H9 (cell line): ENCODE data around the gene TUBB4B. TPM values are rescaled to one million over a fixed set of nuclear protein-coding genes. Genes with fewer than 3 reads are reported as not detected.

Experiments used
- DNase-seq: peaks from one replicate; pipeline ENCODE4 v3.0.0-alpha.2; 2017
- H2AFZ ChIP-seq: one replicate; pipeline ENCODE4 v1.6.1; 2013; ENCODE audit warnings: mild to moderate bottlenecking, low read length, control low read depth, moderate library complexity
- H2AK5ac ChIP-seq: 2 replicates; pipeline ENCODE4 v1.6.1; 2013; ENCODE audit warnings: low read length, control low read depth, mixed read lengths; ENCODE audit not compliant: insufficient read length
- H2BK120ac ChIP-seq: one replicate; pipeline ENCODE4 v1.6.1; 2013; ENCODE audit warnings: low read depth, mild to moderate bottlenecking, low read length, control low read depth, inconsistent platforms; ENCODE audit not compliant: poor library complexity, severe bottlenecking
- H2BK12ac ChIP-seq: 2 replicates; pipeline ENCODE4 v1.6.1; 2013; ENCODE audit warnings: low read length, control low read depth, mixed read lengths, low read depth; ENCODE audit not compliant: insufficient read length
- H2BK15ac ChIP-seq: 2 replicates; pipeline ENCODE4 v1.6.1; 2013; ENCODE audit warnings: low read depth, low read length, control low read depth
- H2BK20ac ChIP-seq: one replicate; pipeline ENCODE4 v1.6.1; 2013; ENCODE audit warnings: low read depth, mild to moderate bottlenecking, low read length, control low read depth, inconsistent platforms; ENCODE audit not compliant: poor library complexity, severe bottlenecking
- H2BK5ac ChIP-seq: 2 replicates; pipeline ENCODE4 v1.6.1; 2013; ENCODE audit warnings: low read length, control low read depth, mixed read lengths; ENCODE audit not compliant: insufficient read length
- H3K14ac ChIP-seq: 2 replicates; pipeline ENCODE4 v1.6.1; 2013; ENCODE audit warnings: low read length, control low read depth; ENCODE audit not compliant: insufficient read depth
- H3K18ac ChIP-seq: 2 replicates; pipeline ENCODE4 v1.6.1; 2013; ENCODE audit warnings: low read depth, mild to moderate bottlenecking, mixed read lengths, low read length, control low read depth; ENCODE audit not compliant: insufficient read length
- H3K23ac ChIP-seq: 2 replicates; pipeline ENCODE4 v1.6.1; 2013; ENCODE audit warnings: low read length, control low read depth, mixed read lengths, low read depth; ENCODE audit not compliant: insufficient read length
- H3K23me2 ChIP-seq: 2 replicates; pipeline ENCODE4 v1.6.1; 2013; ENCODE audit warnings: low read depth, mild to moderate bottlenecking, mixed read lengths, low read length, control low read depth; ENCODE audit not compliant: insufficient read length, poor library complexity, severe bottlenecking
- H3K27ac ChIP-seq: 2 replicates; pipeline ENCODE4 v1.5.1; 2013; ENCODE audit warnings: low read length, control low read depth, mixed read lengths, low read depth; ENCODE audit not compliant: insufficient read length
- H3K27me3 ChIP-seq: 2 replicates; pipeline ENCODE4 v1.6.1; 2013; ENCODE audit warnings: low read length, control low read depth, inconsistent platforms; ENCODE audit not compliant: insufficient read depth
- H3K4ac ChIP-seq: 2 replicates; pipeline ENCODE4 v1.6.1; 2013; ENCODE audit warnings: low read depth, mild to moderate bottlenecking, control low read depth, inconsistent platforms, low read length, moderate library complexity
- H3K4me1 ChIP-seq: 2 replicates; pipeline ENCODE4 v1.6.1; 2013; ENCODE audit warnings: low read length, control low read depth, inconsistent platforms; ENCODE audit not compliant: insufficient read depth
- H3K4me2 ChIP-seq: 2 replicates; pipeline ENCODE4 v1.6.1; 2013; ENCODE audit warnings: low read length, control low read depth, mixed read lengths; ENCODE audit not compliant: insufficient read length, insufficient read depth
- H3K56ac ChIP-seq: 2 replicates; pipeline ENCODE4 v1.6.1; 2013; ENCODE audit warnings: low read depth, mild to moderate bottlenecking, mixed read lengths, low read length, control low read depth; ENCODE audit not compliant: insufficient read length
- H3K79me1 ChIP-seq: 2 replicates; pipeline ENCODE4 v1.6.1; 2013; ENCODE audit warnings: low read depth, mild to moderate bottlenecking, moderate library complexity, low read length, control low read depth, inconsistent platforms; ENCODE audit not compliant: insufficient read depth, poor library complexity, severe bottlenecking
- H3K79me2 ChIP-seq: 2 replicates; pipeline ENCODE4 v1.6.1; 2013; ENCODE audit warnings: low read length, control low read depth, inconsistent platforms; ENCODE audit not compliant: insufficient read depth
- H3K9ac ChIP-seq: 2 replicates; pipeline ENCODE4 v1.6.1; 2013; ENCODE audit warnings: low read length, control low read depth, mixed read lengths; ENCODE audit not compliant: insufficient read length; ENCODE audit errors: extremely low read depth
- H3K9me3 ChIP-seq: one replicate; pipeline ENCODE4 v1.6.1; 2013; ENCODE audit warnings: low read depth, low read length, inconsistent platforms; ENCODE audit not compliant: control insufficient read depth
- H3T11ph ChIP-seq: one replicate; pipeline ENCODE4 v1.6.1; 2013; ENCODE audit warnings: mild to moderate bottlenecking, low read length, control low read depth, inconsistent platforms
- H4K20me1 ChIP-seq: one replicate; pipeline ENCODE4 v1.6.1; 2013; ENCODE audit not compliant: control insufficient read depth, insufficient read length, insufficient read depth
- H4K5ac ChIP-seq: 2 replicates; pipeline ENCODE4 v1.6.1; 2013; ENCODE audit warnings: low read depth, mild to moderate bottlenecking, mixed read lengths, low read length, control low read depth; ENCODE audit not compliant: insufficient read length
- H4K8ac ChIP-seq: replicated peaks from 2 replicates; pipeline ENCODE4 v1.6.1; 2013; ENCODE audit warnings: low read length, control low read depth, mixed read lengths, low read depth; ENCODE audit not compliant: insufficient read length
- H4K91ac ChIP-seq: 2 replicates; pipeline ENCODE4 v1.6.1; 2013; ENCODE audit warnings: low read depth, mild to moderate bottlenecking, moderate library complexity, mixed read lengths, low read length, control low read depth; ENCODE audit not compliant: insufficient read length
- H3K27ac Mint-ChIP-seq, 3 experiments: 2 replicates in 2 of 3; 3 replicates in 1 of 3; pipeline ENCODE4 v1.8.0; 2020 to 2021; ENCODE audit warnings: mixed read lengths in 3 of 3, mild to moderate bottlenecking in 1 of 3, moderate library complexity in 1 of 3
- H3K27me3 Mint-ChIP-seq: 2 replicates; pipeline ENCODE4 v1.8.0; 2021; ENCODE audit warnings: low read depth, mild to moderate bottlenecking, moderate library complexity, mixed read lengths
- H3K36me3 Mint-ChIP-seq, 3 experiments: 2 replicates in 2 of 3; 3 replicates in 1 of 3; pipeline ENCODE4 v1.8.0; 2020 to 2021; ENCODE audit warnings: low read depth in 3 of 3, mixed read lengths in 3 of 3; ENCODE audit not compliant: insufficient read depth in 1 of 3
- H3K4me1 Mint-ChIP-seq, 2 experiments: 2 replicates each; pipeline ENCODE4 v1.8.0; 2020; ENCODE audit warnings: mixed read lengths in 2 of 2
- H3K4me3 Mint-ChIP-seq, 2 experiments: 2 replicates in 1 of 2; 3 replicates in 1 of 2; pipeline ENCODE4 v1.8.0; 2020 to 2021; ENCODE audit warnings: mild to moderate bottlenecking in 2 of 2, mixed read lengths in 2 of 2, moderate library complexity in 1 of 2
- H3K9me3 Mint-ChIP-seq, 2 experiments: 2 replicates in 1 of 2; 3 replicates in 1 of 2; pipeline ENCODE4 v1.8.0; 2020; ENCODE audit warnings: mild to moderate bottlenecking in 2 of 2, mixed read lengths in 2 of 2, moderate library complexity in 1 of 2
- CTCF ChIP-seq: fragments of 200-600 bp; sonication (generic); conservative IDR thresholded peaks from 3 replicates; pipeline ENCODE4 v1.8.0; 2021; ENCODE audit warnings: antibody characterized with exemption, mild to moderate bottlenecking
- WGBS: extraction: QIAGEN DNeasy Blood & Tissue Kit; methylation state at CpG from one replicate; pipeline ENCODE4 v1.1.7; 2013; ENCODE audit warnings: missing lambda C conversion rate, low lambda C conversion rate, mixed read lengths; ENCODE audit not compliant: insufficient read length; ENCODE audit errors: extremely low coverage; 5-methylcytosine and 5-hydroxymethylcytosine counted together
- total RNA-seq: library from RNA; stranded (reverse); gene quantifications from 2 replicates; pipeline ENCODE4 v1.2.1, GENCODE V29; 2021

The TUBB4B gene
- total RNA-seq, 1 experiment from 2014 or later: 378 TPM

DNA sequence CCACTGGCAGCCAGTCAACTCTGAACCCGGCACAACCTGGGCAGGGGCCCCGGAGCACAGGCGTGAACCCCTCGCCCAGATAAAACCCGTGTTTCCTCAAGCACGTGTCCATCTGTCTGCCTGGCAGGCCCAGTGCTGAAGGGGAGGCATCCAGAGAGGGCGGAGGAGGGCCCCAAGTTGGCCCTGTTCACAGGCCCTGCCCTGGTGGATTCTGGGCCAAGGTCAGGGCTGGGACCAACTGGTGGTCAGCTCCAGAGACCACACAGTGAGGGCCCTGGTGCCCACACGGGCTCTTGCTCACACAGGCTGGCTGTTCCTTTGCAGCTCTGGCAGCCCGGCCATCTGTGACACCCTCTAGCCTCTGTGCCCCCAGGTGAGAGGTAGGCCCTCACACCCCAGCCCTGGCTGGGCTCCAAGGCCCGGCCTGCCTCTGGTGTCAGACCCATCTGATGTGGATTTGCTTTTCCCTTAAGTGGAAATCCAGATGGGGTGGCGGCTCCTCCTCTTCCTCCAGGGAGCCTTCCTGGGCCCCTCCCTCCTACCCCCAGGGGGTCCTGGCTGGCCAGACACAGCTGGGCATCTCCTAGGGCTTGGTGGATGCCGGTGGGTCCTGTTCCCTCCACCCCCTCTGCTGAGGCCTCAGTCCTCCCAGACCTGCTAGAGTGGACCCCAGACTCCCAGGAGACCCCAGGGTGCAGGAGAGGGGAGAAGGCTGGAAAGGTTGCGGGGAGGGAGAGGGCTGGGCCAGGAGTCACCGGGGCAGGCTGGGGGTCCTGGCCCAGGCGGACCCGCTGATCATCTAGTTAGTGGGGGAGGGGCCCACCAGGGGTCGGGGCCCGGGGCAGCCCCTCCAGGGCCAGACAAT, 9.5 kb downstream of the TUBB4B start:
- Histone ChIP-seq H4K91ac (no peak overlapping the region), H3K79me2 (no peaks in the 10 kb centered on the region), H3K27me3 (no peaks in the 10 kb centered on the region), H3K4me2 (no peak overlapping the region), H3K23ac (no peak overlapping the region), H2AFZ (no peak overlapping the region), H3K9me3 (no peaks in the 10 kb centered on the region), H3K14ac (no peak overlapping the region), H2BK12ac (no peak overlapping the region), H3K23me2 (peaks cover 9% of the 10 kb centered on the region), H3K18ac (no peak overlapping the region), H3K56ac (no peak overlapping the region), H3K9ac (no peak overlapping the region), H3K4ac (no peak overlapping the region), H3K79me1 (no peaks in the 10 kb centered on the region), H4K5ac (no peak overlapping the region), H4K20me1 (no peaks in the 10 kb centered on the region), H2AK5ac (no peak overlapping the region), H3K4me1 (no peaks in the 10 kb centered on the region), H2BK20ac (no peak overlapping the region), H3K27ac (no peak overlapping the region), H4K8ac (no peak overlapping the region), H2BK120ac (no peak overlapping the region), H3T11ph (no peak overlapping the region), H2BK15ac (no peak overlapping the region), H2BK5ac (no peak overlapping the region)
- Mint-ChIP-seq H3K4me3 (no peak overlapping the region), H3K36me3 (no peaks in the 10 kb centered on the region), H3K27me3 (peaks cover 38% of the 10 kb centered on the region), H3K27ac (no peak overlapping the region), H3K9me3 (no peaks in the 10 kb centered on the region), H3K4me1 (peaks cover 8 to 11% of the 10 kb centered on the region in 2 experiments)
- no peak for TF ChIP-seq CTCF
- DNase-seq: no peak
- WGBS: no CpG with 5 or more reads among the region's 18 CpGs
